ES-I3 (cell line): ENCODE data around the gene FAM222A.

ENCODE experiments used
- H3K36me3 ChIP-seq: 2 replicates; pipeline ENCODE4 v1.6.1; 2013; ENCODE audit warnings: mild to moderate bottlenecking, low read length, control low read depth, moderate library complexity; ENCODE audit not compliant: insufficient read depth
- H3K4me1 ChIP-seq: 2 replicates; pipeline ENCODE4 v1.6.1; 2013; ENCODE audit warnings: mild to moderate bottlenecking, control low read depth, low read length; ENCODE audit not compliant: insufficient read depth
- H3K9ac ChIP-seq: 2 replicates; pipeline ENCODE4 v1.6.1; 2013; ENCODE audit warnings: low read depth, mild to moderate bottlenecking, low read length, moderate library complexity
- H3K9me3 ChIP-seq: 2 replicates; pipeline ENCODE4 v1.6.1; 2013; ENCODE audit warnings: mild to moderate bottlenecking, low read length, moderate library complexity; ENCODE audit not compliant: control insufficient read depth, insufficient read depth

The FAM222A gene

DNA sequence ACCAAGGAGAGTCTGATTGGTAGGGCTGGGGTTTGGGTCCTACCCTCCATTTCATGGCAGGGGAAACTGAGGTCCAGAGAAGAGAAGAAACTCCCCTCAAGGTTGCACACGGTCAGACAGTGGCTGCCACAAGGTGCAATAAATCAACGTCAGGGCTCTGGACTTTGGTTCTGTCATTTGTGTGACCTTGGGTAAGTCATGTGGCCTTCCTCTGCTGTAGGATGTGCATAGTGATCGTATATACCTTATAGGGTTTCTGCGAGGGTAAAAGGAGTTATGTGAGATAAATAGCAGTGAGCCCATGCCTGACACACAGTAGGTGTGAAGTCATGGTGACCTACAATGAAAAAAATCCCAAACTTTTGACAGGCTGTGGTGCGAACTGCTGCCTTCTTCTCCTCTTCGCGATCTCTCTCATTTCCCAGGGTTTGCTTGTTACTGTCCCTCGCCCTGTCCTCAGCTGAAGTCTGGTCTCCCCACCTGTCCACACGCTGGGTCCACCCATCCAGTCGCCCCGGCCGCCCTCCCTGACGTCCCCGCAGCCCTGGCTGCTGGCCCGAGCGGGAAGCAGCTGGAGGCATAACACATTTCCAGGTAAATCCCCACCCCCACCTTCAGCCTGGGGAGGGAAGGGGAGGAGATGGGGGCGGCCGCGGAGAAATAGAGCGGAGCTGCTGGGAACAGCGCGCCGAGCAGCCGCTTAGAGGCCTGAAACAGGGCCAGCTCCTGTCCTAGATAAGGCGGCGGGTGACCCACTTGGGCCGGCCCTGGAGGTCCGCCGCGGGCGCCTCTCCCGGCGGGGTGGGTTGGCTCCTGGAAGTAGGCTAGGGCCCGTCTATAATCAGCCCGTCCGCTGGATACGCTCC, 1.8 kb upstream of the FAM222A start:
- Histone ChIP-seq H3K36me3 (no peaks in the 10 kb centered on the region), H3K9ac (peak overlapping the region; percentile 25; the same call in 1 of the 2 replicates), H3K4me1 (peaks cover 18% of the 10 kb centered on the region; the same call in 1 of the 2 replicates), H3K9me3 (no peaks in the 10 kb centered on the region)

GRCh38 chr12:109714141-109714912, 702 bp downstream of the FAM222A start:
- H3K9ac ChIP-seq = peak overlapping the region; percentile 52; the same call in 1 of the 2 replicates
- no peaks in the 10 kb centered on the region for H3K9me3 ChIP-seq
- no peaks in the 10 kb centered on the region for H3K36me3 ChIP-seq
- peaks cover 23% of the 10 kb centered on the region; the same call in 1 of the 2 replicates for H3K4me1 ChIP-seq

GRCh38 chr12:109714913-109715244, 1.3 kb downstream of the FAM222A start:
- peaks cover 23% of the 10 kb centered on the region; the same call in 1 of the 2 replicates for H3K4me1 ChIP-seq
- H3K36me3 ChIP-seq = no peaks in the 10 kb centered on the region
- peak overlapping the region; percentile 52; the same call in 1 of the 2 replicates for H3K9ac ChIP-seq

GRCh38 chr12:109715310-109716091, 1.9 kb downstream of the FAM222A start:
- Histone ChIP-seq H3K4me1 (peaks cover 24% of the 10 kb centered on the region; the same call in 1 of the 2 replicates), H3K9ac (no peak overlapping the region; the same call in 1 of the 2 replicates), H3K9me3 (no peaks in the 10 kb centered on the region), H3K36me3 (no peaks in the 10 kb centered on the region)

More at GRCh38 chr12:109714913-109715244, 1.3 kb downstream of the FAM222A start:
- H3K9me3 ChIP-seq = no peaks in the 10 kb centered on the region

DNA sequence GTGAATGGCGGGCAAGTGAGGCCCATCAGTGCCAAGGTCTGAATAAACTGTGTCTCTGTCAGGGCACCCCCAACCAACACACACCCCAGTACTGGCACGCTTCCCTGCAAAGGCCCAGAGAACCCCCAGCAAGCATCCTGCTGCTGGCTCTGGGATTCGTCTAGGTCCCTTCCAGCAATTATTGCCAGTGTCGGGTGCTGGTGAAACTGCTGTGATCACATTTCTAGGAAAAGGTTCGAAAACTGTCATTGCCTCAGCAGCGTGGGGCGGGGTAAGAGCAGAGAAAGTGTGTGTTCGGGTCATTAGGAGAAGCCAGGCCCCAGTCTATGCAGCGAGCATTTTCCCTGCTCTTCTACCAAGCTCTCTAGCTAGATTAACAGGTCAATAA, 2.5 kb downstream of the FAM222A start:
- Histone ChIP-seq H3K9me3 (no peaks in the 10 kb centered on the region), H3K4me1 (peaks cover 22% of the 10 kb centered on the region; the same call in 1 of the 2 replicates), H3K36me3 (no peaks in the 10 kb centered on the region), H3K9ac (no peak overlapping the region)

DNA sequence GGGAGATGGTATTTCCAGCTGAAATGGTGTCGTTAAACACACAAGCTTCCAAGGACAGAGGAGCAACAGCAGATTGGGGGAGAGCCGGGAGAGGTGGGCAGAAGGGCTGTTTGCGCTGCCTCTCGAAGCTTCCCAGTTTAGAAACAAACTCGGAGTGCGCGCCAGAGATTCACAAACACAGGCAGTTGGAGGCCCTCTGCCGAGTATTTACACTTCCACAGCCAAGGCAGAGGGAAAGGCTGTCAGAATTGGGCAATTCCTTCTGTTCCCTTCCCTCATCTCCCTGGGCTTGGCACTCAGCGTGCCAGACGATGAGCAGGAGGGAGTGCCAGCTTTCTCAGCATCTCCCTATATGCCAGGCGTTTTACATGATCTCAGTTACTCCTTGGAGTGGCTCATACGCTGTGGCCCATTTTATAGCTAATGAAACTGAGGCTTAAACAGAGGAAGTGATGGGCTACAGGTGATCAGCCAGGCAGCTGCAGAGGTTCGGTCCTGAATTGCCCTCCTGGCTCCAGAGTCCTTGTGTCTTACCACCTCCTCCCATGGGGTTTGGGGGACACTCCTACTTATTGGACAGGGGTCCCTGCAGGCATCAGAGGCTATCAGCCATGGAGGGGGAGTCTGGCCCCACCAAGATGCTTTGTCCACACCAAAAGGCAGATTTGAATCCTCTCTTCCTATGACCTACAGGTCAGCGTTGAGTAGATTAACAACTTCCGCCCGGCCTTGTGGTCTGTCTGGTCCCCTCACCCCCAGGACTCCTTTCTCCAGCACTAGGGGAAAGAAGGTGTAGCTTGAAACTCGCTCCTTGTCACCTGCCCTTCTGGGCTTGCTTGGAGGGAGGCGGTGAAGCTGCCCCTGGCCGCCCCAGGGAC, 3.1 kb downstream of the FAM222A start:
- no peak overlapping the region for H3K9ac ChIP-seq
- H3K4me1 ChIP-seq = peaks cover 19% of the 10 kb centered on the region; the same call in 1 of the 2 replicates
- H3K36me3 ChIP-seq = no peaks in the 10 kb centered on the region
- H3K9me3 ChIP-seq = no peaks in the 10 kb centered on the region

GRCh38 chr12:109717390-109718357, 4.0 kb downstream of the FAM222A start:
- no peaks in the 10 kb centered on the region for H3K36me3 ChIP-seq
- H3K4me1 ChIP-seq = peaks cover 18% of the 10 kb centered on the region; the same call in 1 of the 2 replicates
- H3K9me3 ChIP-seq = no peaks in the 10 kb centered on the region
- peak overlapping the region; percentile 44; the same call in 1 of the 2 replicates for H3K9ac ChIP-seq

DNA sequence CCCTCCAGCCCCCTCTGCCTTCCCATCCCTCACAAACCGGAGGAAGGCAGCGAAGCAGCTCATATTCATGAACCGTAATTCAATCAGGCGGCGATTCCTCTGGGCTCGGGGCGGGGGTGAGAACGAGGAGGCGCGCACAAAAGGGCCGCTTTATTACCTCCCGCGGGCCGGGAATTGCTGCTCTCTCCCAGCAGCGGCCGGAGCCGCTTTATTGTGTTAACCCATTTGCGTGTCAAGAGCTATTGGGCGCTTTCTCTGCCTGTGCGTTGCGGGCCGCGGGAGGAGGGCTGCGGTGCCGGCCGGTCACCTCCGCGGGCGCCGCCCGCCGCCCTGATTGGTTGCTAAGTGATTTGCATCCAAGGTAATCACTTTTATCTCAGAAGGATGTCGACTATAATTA, 4.8 kb downstream of the FAM222A start:
- Histone ChIP-seq H3K4me1 (peaks cover 18% of the 10 kb centered on the region; the same call in 1 of the 2 replicates), H3K36me3 (no peaks in the 10 kb centered on the region), H3K9me3 (no peaks in the 10 kb centered on the region), H3K9ac (peak overlapping the region; percentile 44; the same call in 1 of the 2 replicates)

DNA sequence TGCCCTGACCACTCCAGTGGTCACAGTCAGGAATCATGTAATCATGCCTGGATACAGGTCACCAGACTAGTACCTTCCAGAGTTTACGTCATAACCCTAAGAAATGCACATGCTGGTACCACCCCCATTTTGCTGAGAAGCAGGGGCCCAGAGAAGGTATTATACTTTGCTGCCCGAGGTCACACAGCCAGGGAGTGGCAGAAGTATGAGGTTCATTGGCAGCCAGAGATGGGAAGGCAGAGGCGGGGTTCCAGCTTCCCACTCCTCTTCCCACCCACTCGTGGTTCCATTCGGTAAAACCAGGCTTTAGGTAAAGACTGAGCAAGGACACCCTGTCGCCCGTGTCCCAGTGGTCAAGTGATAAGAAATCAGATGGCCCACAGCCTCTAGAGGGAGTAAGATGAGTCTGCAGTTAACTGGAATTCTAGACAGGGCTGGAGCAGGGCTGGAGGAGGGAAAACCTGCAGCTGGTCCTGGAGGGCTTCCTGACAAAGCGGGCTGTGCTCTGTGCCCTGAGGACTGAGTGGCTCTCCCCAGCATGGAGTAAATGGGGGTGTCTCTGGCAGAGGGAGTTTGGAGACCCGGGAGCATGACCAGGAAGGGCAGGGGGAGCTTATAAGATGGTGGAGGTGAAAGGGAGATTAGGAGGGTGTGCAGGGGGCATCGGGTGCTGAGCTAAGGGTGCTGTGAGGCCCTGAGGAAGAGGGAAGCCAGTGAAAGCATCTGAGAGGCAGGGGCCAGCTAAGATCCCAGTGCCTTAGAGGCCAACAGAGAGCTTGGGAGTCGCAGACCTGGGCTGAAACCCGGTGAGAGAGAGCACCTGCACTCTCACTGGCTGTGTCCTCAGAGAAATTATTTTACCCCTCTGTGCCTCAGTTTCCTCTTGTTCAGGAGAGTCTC, 5.7 kb downstream of the FAM222A start:
- no peaks in the 10 kb centered on the region for H3K36me3 ChIP-seq
- peaks cover 18% of the 10 kb centered on the region; the same call in 1 of the 2 replicates for H3K4me1 ChIP-seq

GRCh38 chr12:109720152-109720856, 6.7 kb downstream of the FAM222A start:
- Histone ChIP-seq H3K9me3 (no peaks in the 10 kb centered on the region), H3K4me1 (peaks cover 18% of the 10 kb centered on the region; the same call in 1 of the 2 replicates), H3K36me3 (no peaks in the 10 kb centered on the region), H3K9ac (no peak overlapping the region)

More for the DNA sequence above, 5.7 kb downstream of the FAM222A start:
- no peaks in the 10 kb centered on the region for H3K9me3 ChIP-seq
- H3K9ac ChIP-seq = no peak overlapping the region

- Histone ChIP-seq H3K36me3 (no peaks in the 10 kb centered on the region), H3K4me1 (peaks cover 18% of the 10 kb centered on the region; the same call in 1 of the 2 replicates), H3K9ac (no peak overlapping the region), H3K9me3 (no peaks in the 10 kb centered on the region)
These were observed 7.2 kb downstream of the FAM222A start for GRCh38 chr12:109720857-109721189.
